Erythroblast (primary cell): ENCODE data around the gene CLCN3.

Experiments
- GATA1 ChIP-seq: IDR thresholded peaks from 2 replicates; pipeline ENCODE4 v1.6.1; 2011; ENCODE audit warnings: low read depth, mild to moderate bottlenecking, control low read depth, low read length, moderate library complexity
- POLR2A ChIP-seq: IDR thresholded peaks from 2 replicates; pipeline ENCODE4 v1.6.1; 2011; ENCODE audit warnings: mild to moderate bottlenecking, low read length

DNA sequence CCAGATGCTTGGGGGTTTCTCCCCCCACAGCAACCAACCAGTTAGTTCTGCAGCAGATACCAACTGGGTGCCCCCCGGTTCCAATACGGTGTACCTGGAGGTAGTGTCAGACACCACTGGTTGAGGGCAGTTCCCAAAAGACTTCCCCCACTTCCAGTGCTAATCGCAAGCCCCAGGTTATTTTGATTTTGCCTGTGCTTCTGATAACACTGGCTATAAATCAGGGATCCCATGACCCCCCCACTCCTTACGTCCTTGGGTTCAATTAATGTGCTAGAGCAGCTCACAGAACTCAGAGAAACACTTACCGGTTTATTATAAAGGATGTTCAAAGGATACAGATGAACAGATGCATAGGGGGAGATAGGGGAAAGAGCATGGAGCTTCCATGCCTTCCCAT is 5.5 kb downstream of the CLCN3 start:
- no peak for TF ChIP-seq POLR2A
- TF ChIP-seq GATA1: no peak
